PC-9 (cell line): ENCODE measurements around the gene LUC7L. TPM values are rescaled to one million over a fixed set of nuclear protein-coding genes. Genes with fewer than 3 reads are reported as not detected.

Source experiments
- BruUV-seq: library from RNA; stranded (reverse); fragments of 400-500 nt; replicated peaks from 2 replicates; lab custom pipeline; 2021; lab: Mats Ljungman, UMichigan
- CTCF ChIA-PET: fragments of 300-600 bp; sonication (Branson Sonifier 250); formaldehyde crosslinking; loops from one replicate; lab custom pipeline; 2022; ENCODE audit warnings: antibody characterized with exemption; lab: Charles Lee
- POLR2A ChIA-PET: fragments of 300-600 bp; sonication (Branson Sonifier 250); formaldehyde crosslinking; loops from one replicate; lab custom pipeline; 2022; ENCODE audit warnings: antibody characterized with exemption; ENCODE audit not compliant: unreplicated experiment; lab: Charles Lee
- DNase-seq, 2 experiments: peaks; one replicate each; pipeline versions ENCODE4 v3.0.0 to v3.0.0-alpha.2; 2015 to 2022; ENCODE audit warnings: mixed read lengths in 1 of 2
- H2AFZ ChIP-seq: fragments of 200-600 bp; sonication (generic); 2 replicates; pipeline ENCODE4 v1.8.1; 2017; ENCODE audit warnings: antibody characterized with exemption
- H3F3A ChIP-seq: fragments of 200-600 bp; sonication (generic); 2 replicates; pipeline ENCODE4 v1.8.1; 2017; ENCODE audit warnings: antibody characterized with exemption, mild to moderate bottlenecking, low read depth; ENCODE audit not compliant: insufficient read depth
- H3K27ac ChIP-seq: fragments of 200-600 bp; sonication (generic); 2 replicates; pipeline ENCODE4 v1.6.1; 2016; ENCODE audit warnings: mixed run types
- H3K27me3 ChIP-seq: fragments of 200-600 bp; sonication (generic); 2 replicates; pipeline ENCODE4 v1.6.1; 2016; ENCODE audit warnings: low read depth, mixed run types; ENCODE audit not compliant: insufficient read depth
- H3K36me3 ChIP-seq: fragments of 200-600 bp; sonication (generic); 2 replicates; pipeline ENCODE4 v1.6.1; 2016; ENCODE audit warnings: low read depth, mixed run types
- H3K4me1 ChIP-seq: fragments of 200-600 bp; sonication (generic); replicated peaks from 2 replicates; pipeline ENCODE4 v1.6.1; 2016; ENCODE audit warnings: mixed run types; ENCODE audit not compliant: insufficient read depth
- H3K4me2 ChIP-seq: fragments of 200-600 bp; sonication (generic); 2 replicates; pipeline ENCODE4 v1.6.1; 2017; ENCODE audit warnings: mixed run types
- H3K4me3 ChIP-seq: fragments of 200-600 bp; sonication (generic); 2 replicates; pipeline ENCODE4 v1.6.1; 2016; ENCODE audit warnings: mixed run types
- H3K79me2 ChIP-seq: fragments of 200-600 bp; sonication (generic); 2 replicates; pipeline ENCODE4 v1.6.1; 2017; ENCODE audit warnings: low read depth, mixed run types
- H3K9me2 ChIP-seq: fragments of 200-600 bp; sonication (generic); 2 replicates; pipeline ENCODE4 v1.8.1; 2017; ENCODE audit warnings: mild to moderate bottlenecking; ENCODE audit not compliant: insufficient read depth
- H3K9me3 ChIP-seq: fragments of 200-600 bp; sonication (generic); 2 replicates; pipeline ENCODE4 v1.8.1; 2016; ENCODE audit warnings: low read depth; ENCODE audit not compliant: insufficient read depth
- H4K20me1 ChIP-seq: fragments of 200-600 bp; sonication (generic); 2 replicates; pipeline ENCODE4 v1.8.1; 2017; ENCODE audit not compliant: insufficient read depth
- CTCF ChIP-seq: fragments of 200-600 bp; sonication (generic); conservative IDR thresholded peaks from 2 replicates; pipeline ENCODE4 v1.6.1; 2017; ENCODE audit warnings: mixed run types, antibody characterized with exemption, mild to moderate bottlenecking, moderate library complexity
- EZH2 ChIP-seq: fragments of 200-600 bp; sonication (generic); IDR thresholded peaks from 2 replicates; pipeline ENCODE4 v1.8.0; 2017; ENCODE audit warnings: antibody characterized with exemption, low read depth
- intact Hi-C: fragments of 100-400 bp; cut with micrococcal nuclease; formaldehyde crosslinking; loops from one replicate; pipeline ENCODE4 v1.10.0; 2022; ENCODE audit not compliant: unreplicated experiment
- total RNA-seq: library from RNA; stranded (reverse); gene quantifications from 2 replicates; pipeline ENCODE4 v1.2.3, GENCODE V29; 2021

Gene LUC7L
- total RNA-seq, 1 experiment from 2014 or later = 64.3 TPM

- H3K9me2 ChIP-seq = no peaks in the 10 kb centered on the region
- H3K9me3 ChIP-seq = no peaks in the 10 kb centered on the region
- ChIA-PET POLR2A (interaction anchor here (0.7 kb wide), 1 partner anchor 13 kb away, joined by 3 read pairs; no protein-coding TSS in a partner anchor), CTCF (no interaction called here)
- H3K27me3 ChIP-seq = no peaks in the 10 kb centered on the region
- H3K4me1 ChIP-seq = peaks cover 14% of the 10 kb centered on the region; the same call in 1 of the 2 replicates
- no peak overlapping the region for H3K27ac ChIP-seq
- H3K79me2 ChIP-seq = no peaks in the 10 kb centered on the region
- no peak for TF ChIP-seq EZH2
- no peak for TF ChIP-seq CTCF
- no peaks in the 10 kb centered on the region for H3F3A ChIP-seq
- intact Hi-C loops = no loop called here
- H3K36me3 ChIP-seq = no peaks in the 10 kb centered on the region
- no TSS peak for BruUV-seq
- no peak overlapping the region for H2AFZ ChIP-seq
- no peak overlapping the region for H3K4me2 ChIP-seq
- DNase-seq = no peak
- no peak overlapping the region for H3K4me3 ChIP-seq
- no peaks in the 10 kb centered on the region for H4K20me1 ChIP-seq
Measured at GRCh38 chr16:253833-254232, 24.6 kb upstream of the LUC7L start.

- intact Hi-C loops = no loop called here
- ChIA-PET POLR2A (interaction anchor here (0.7 kb wide), 1 partner anchor 12 kb away, joined by 3 read pairs; no protein-coding TSS in a partner anchor), CTCF (interaction anchor here (0.6 kb wide), 1 partner anchor 100 kb away, joined by 4 read pairs; the partner anchor contains the start of gene AXIN1)
- Histone ChIP-seq H3K4me3 (no peak overlapping the region), H4K20me1 (no peaks in the 10 kb centered on the region), H3K9me3 (no peaks in the 10 kb centered on the region), H3K36me3 (no peaks in the 10 kb centered on the region), H2AFZ (no peak overlapping the region), H3K4me1 (peaks cover 14% of the 10 kb centered on the region; the same call in 1 of the 2 replicates), H3K9me2 (no peaks in the 10 kb centered on the region), H3K27ac (no peak overlapping the region), H3F3A (no peaks in the 10 kb centered on the region), H3K79me2 (no peaks in the 10 kb centered on the region), H3K27me3 (no peaks in the 10 kb centered on the region), H3K4me2 (no peak overlapping the region)
- no TSS peak for BruUV-seq
- TF ChIP-seq CTCF = no peak
- TF ChIP-seq EZH2 = no peak
- DNase-seq = no peak
Measured at GRCh38 chr16:252366-253337, 23.4 kb upstream of the LUC7L start.

- Histone ChIP-seq H3K9me2 (no peaks in the 10 kb centered on the region), H3K4me2 (no peak overlapping the region), H3K27me3 (no peaks in the 10 kb centered on the region), H4K20me1 (no peaks in the 10 kb centered on the region), H3K79me2 (no peaks in the 10 kb centered on the region), H3K36me3 (no peaks in the 10 kb centered on the region), H3K27ac (no peak overlapping the region), H3K4me1 (peaks cover 14% of the 10 kb centered on the region; the same call in 1 of the 2 replicates), H2AFZ (no peak overlapping the region), H3K4me3 (no peak overlapping the region), H3K9me3 (no peaks in the 10 kb centered on the region), H3F3A (no peaks in the 10 kb centered on the region)
- POLR2A ChIA-PET = interaction anchor here (0.5 kb wide), 1 partner anchor 21 kb away, joined by 7 read pairs; no protein-coding TSS in a partner anchor
- intact Hi-C loops = no loop called here
- BruUV-seq = no TSS peak
- no peak for DNase-seq
- CTCF ChIA-PET = no interaction called here
- TF ChIP-seq EZH2 (no peak), CTCF (no peak)
Measured at GRCh38 chr16:249431-249830, 20.2 kb upstream of the LUC7L start.
